SK-N-SH (cell line): ENCODE results near the gene OGDH. TPM values are rescaled to one million over a fixed set of nuclear protein-coding genes. Genes with fewer than 3 reads are reported as not detected.

ENCODE experiments used
- CTCF ChIA-PET: fragments of 300-600, 350-600 bp; formaldehyde crosslinking; extraction: SDS; loops from one replicate; lab custom pipeline; 2021; lab: Yijun Ruan, JAX
- POLR2A ChIA-PET: fragments of 350-600 bp; sonication (Branson Sonifier 250); formaldehyde crosslinking; extraction: SDS; loops from one replicate; lab custom pipeline; 2020; ENCODE audit warnings: antibody characterized with exemption, inconsistent platforms; lab: Yijun Ruan, JAX
- DNase-seq: peaks from one replicate; pipeline ENCODE4 v3.0.0; 2012
- H2AFZ ChIP-seq: fragments of 200-600 bp; sonication (generic); 2 replicates; pipeline ENCODE4 v1.8.1; 2016; ENCODE audit warnings: antibody characterized with exemption, mild to moderate bottlenecking, low read depth
- H3F3A ChIP-seq: fragments of 200-600 bp; sonication (generic); replicated peaks from 2 replicates; pipeline ENCODE3; 2016; ENCODE audit warnings: antibody characterized with exemption, mild to moderate bottlenecking; ENCODE audit not compliant: insufficient read depth
- H3K27ac ChIP-seq, 2 experiments: fragments of 200-500 bp in 1 of 2; fragments of 200-600 bp in 1 of 2; sonication (Bioruptor generic) in 1 of 2; sonication (generic), shearing (Covaris generic) in 1 of 2; 2 replicates each; pipeline versions ENCODE4 v1.5.1 to v1.6.1; 2014 to 2016; ENCODE audit warnings: low read depth in 2 of 2, inconsistent platforms in 1 of 2, low read length in 1 of 2, mild to moderate bottlenecking in 1 of 2, mixed read lengths in 1 of 2
- H3K27me3 ChIP-seq: fragments of 200-600 bp; sonication (generic), shearing (Covaris generic); 2 replicates; pipeline ENCODE4 v1.6.1; 2016; ENCODE audit warnings: mixed run types; ENCODE audit not compliant: insufficient read depth
- H3K36me3 ChIP-seq, 2 experiments: fragments of 200-500 bp in 1 of 2; fragments of 200-600 bp in 1 of 2; sonication (Bioruptor generic) in 1 of 2; sonication (generic) in 1 of 2; replicated peaks in 1 of 2; 2 replicates each; pipeline versions ENCODE3 to v1.5.1; 2014 to 2016; ENCODE audit warnings: low read length in 1 of 2, mild to moderate bottlenecking in 1 of 2; ENCODE audit not compliant: insufficient read depth in 2 of 2, control insufficient read depth in 1 of 2
- H3K4me1 ChIP-seq, 2 experiments: fragments of 200-500 bp in 1 of 2; fragments of 200-600 bp in 1 of 2; sonication (Bioruptor generic) in 1 of 2; sonication (generic), shearing (Covaris generic) in 1 of 2; 2 replicates each; pipeline versions ENCODE4 v1.5.1 to v1.6.1; 2014 to 2016; ENCODE audit warnings: low read depth in 1 of 2, low read length in 1 of 2, mixed run types in 1 of 2; ENCODE audit not compliant: insufficient read depth in 2 of 2, control insufficient read depth in 1 of 2
- H3K4me2 ChIP-seq: fragments of 200-600 bp; sonication (generic), shearing (Covaris generic); 2 replicates; pipeline ENCODE4 v1.6.1; 2017; ENCODE audit warnings: mixed run types
- H3K4me3 ChIP-seq, 2 experiments: fragments of 200-500 bp in 1 of 2; fragments of 200-600 bp in 1 of 2; sonication (Bioruptor generic) in 1 of 2; sonication (generic), shearing (Covaris generic) in 1 of 2; 2 replicates each; pipeline versions ENCODE4 v1.5.1 to v1.8.1; 2014 to 2016; ENCODE audit warnings: low read depth in 2 of 2, inconsistent platforms in 1 of 2, low read length in 1 of 2, mild to moderate bottlenecking in 1 of 2, mixed read lengths in 1 of 2, moderate library complexity in 1 of 2
- H3K79me2 ChIP-seq: fragments of 200-600 bp; sonication (generic); 2 replicates; pipeline ENCODE4 v1.8.1; 2017; ENCODE audit warnings: mild to moderate bottlenecking; ENCODE audit not compliant: insufficient read depth
- H3K9ac ChIP-seq: fragments of 200-600 bp; sonication (generic); 2 replicates; pipeline ENCODE4 v1.6.1; 2017; ENCODE audit warnings: mixed run types
- H3K9me2 ChIP-seq: fragments of 200-600 bp; sonication (generic); 2 replicates; pipeline ENCODE4 v1.6.1; 2017; ENCODE audit warnings: mixed run types
- H3K9me3 ChIP-seq: fragments of 200-600 bp; sonication (generic); 2 replicates; pipeline ENCODE4 v1.6.1; 2017; ENCODE audit warnings: mixed run types, mild to moderate bottlenecking, moderate library complexity
- H4K20me1 ChIP-seq: fragments of 200-600 bp; sonication (generic); 2 replicates; pipeline ENCODE4 v1.6.1; 2017; ENCODE audit warnings: mild to moderate bottlenecking, mixed run types; ENCODE audit not compliant: insufficient read depth
- ELF1 ChIP-seq: IDR thresholded peaks from 2 replicates; pipeline ENCODE4 v1.4.0; 2012
- EP300 ChIP-seq, 2 experiments: IDR thresholded peaks; 2 replicates each; pipeline versions ENCODE4 v1.4.0 to v1.6.1; 2012; ENCODE audit warnings: borderline replicate concordance in 1 of 2, low read depth in 1 of 2, low read length in 1 of 2
- EZH2phosphoT487 ChIP-seq: fragments of 200-600 bp; sonication (generic); IDR thresholded peaks from 2 replicates; pipeline ENCODE4 v1.6.1; 2017; ENCODE audit warnings: low read depth, mixed run types, mild to moderate bottlenecking, antibody characterized with exemption, moderate library complexity, borderline replicate concordance
- FOXJ3 ChIP-seq: sonication (generic); formaldehyde crosslinking; IDR thresholded peaks from 2 replicates; pipeline ENCODE4 v1.5.1; 2020; ENCODE audit warnings: mild to moderate bottlenecking, missing genetic modification reagents
- FOXM1 ChIP-seq: IDR thresholded peaks from 2 replicates; pipeline ENCODE4 v1.4.0; 2012; ENCODE audit warnings: low read depth, mild to moderate bottlenecking
- GABPA ChIP-seq: IDR thresholded peaks from 2 replicates; pipeline ENCODE4 v1.4.0; 2012; ENCODE audit warnings: low read depth, mild to moderate bottlenecking
- MEF2A ChIP-seq: IDR thresholded peaks from 2 replicates; pipeline ENCODE4 v1.4.0; 2012; ENCODE audit warnings: low read depth, borderline replicate concordance
- NFIC ChIP-seq: IDR thresholded peaks from 2 replicates; pipeline ENCODE4 v1.4.0; 2012; ENCODE audit warnings: borderline replicate concordance
- NRF1 ChIP-seq: IDR thresholded peaks from 2 replicates; pipeline ENCODE4 v1.6.1; 2012; ENCODE audit warnings: low read depth, mild to moderate bottlenecking, low read length
- RAD21 ChIP-seq: IDR thresholded peaks from 2 replicates; pipeline ENCODE4 v1.6.1; 2012; ENCODE audit warnings: mild to moderate bottlenecking, low read length
- RCOR1 ChIP-seq: fragments of 150-350 bp; IDR thresholded peaks from 2 replicates; pipeline ENCODE4 v1.6.1; 2017; ENCODE audit warnings: antibody characterized with exemption, low read length
- RFX5 ChIP-seq: IDR thresholded peaks from 2 replicates; pipeline ENCODE4 v1.6.1; 2012; ENCODE audit warnings: mild to moderate bottlenecking, improper control_type of control experiment, low read length
- RXRA ChIP-seq: IDR thresholded peaks from 2 replicates; pipeline ENCODE4 v1.4.0; 2012; ENCODE audit warnings: low read depth, mild to moderate bottlenecking, borderline replicate concordance
- SIN3A ChIP-seq: IDR thresholded peaks from 2 replicates; pipeline ENCODE4 v1.6.1; 2012; ENCODE audit warnings: low read depth, mild to moderate bottlenecking, low read length, moderate library complexity, borderline replicate concordance
- YY1 ChIP-seq: IDR thresholded peaks from 2 replicates; pipeline ENCODE4 v1.4.0; 2012; ENCODE audit warnings: low read depth, mild to moderate bottlenecking
- WGBS: methylation state at CpG from one replicate; pipeline ENCODE4 v1.1.6; 2017; ENCODE audit warnings: low lambda C conversion rate; 5-methylcytosine and 5-hydroxymethylcytosine counted together
- polyA plus RNA-seq, 3 experiments: library from polyadenylated mRNA; depleted of rRNA; stranded (reverse); fragments of >200 nt; gene quantifications; 2 replicates each; pipeline ENCODE4 v1.2.3, GENCODE V29; 2012
- TF ChIP-seq, protein P1 (sequence below): fragments of 200-600 bp; sonication (generic); IDR thresholded peaks from 2 replicates; pipeline ENCODE4 v1.6.1; 2017; ENCODE audit warnings: antibody characterized with exemption, mild to moderate bottlenecking, moderate library complexity
- TF ChIP-seq, protein P2 (sequence below): fragments of 150-350 bp; IDR thresholded peaks from 2 replicates; pipeline ENCODE4 v1.6.1; 2016; ENCODE audit warnings: mild to moderate bottlenecking, low read depth, low read length
- TF ChIP-seq, protein P3 (sequence below): IDR thresholded peaks from 2 replicates; pipeline ENCODE4 v1.6.1; 2012; ENCODE audit warnings: mild to moderate bottlenecking, low read depth, low read length, moderate library complexity
- TF ChIP-seq, protein P4 (sequence below): fragments of 150-350 bp; IDR thresholded peaks from 2 replicates; pipeline ENCODE4 v1.6.1; 2017; ENCODE audit warnings: antibody characterized with exemption, low read length, low read depth, borderline replicate concordance

The OGDH gene
- polyA plus RNA-seq, 1 of the 3 experiments (the other 2 are of a cell fraction) = 69.4 TPM

DNA sequence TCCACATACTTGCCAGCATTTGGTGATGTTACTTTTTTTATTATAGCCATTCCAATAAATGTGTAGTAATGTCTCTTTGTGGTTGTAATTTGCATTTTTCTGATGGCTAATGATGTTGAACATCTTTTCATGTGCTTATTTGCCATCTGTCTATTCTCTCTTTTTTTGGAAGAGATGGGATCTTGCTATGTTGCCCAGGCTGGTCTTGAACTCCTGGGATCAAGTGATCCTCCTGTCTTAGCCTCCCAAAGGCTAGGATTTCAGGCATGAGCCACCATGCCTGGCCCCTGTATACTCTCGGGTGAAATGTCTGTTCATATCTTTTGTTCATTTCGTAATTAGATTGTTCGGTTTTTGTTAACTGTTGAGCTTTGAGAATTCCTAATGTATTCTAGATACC is 3.4 kb downstream of the OGDH start (continued):
- TF ChIP-seq, protein P1, sequence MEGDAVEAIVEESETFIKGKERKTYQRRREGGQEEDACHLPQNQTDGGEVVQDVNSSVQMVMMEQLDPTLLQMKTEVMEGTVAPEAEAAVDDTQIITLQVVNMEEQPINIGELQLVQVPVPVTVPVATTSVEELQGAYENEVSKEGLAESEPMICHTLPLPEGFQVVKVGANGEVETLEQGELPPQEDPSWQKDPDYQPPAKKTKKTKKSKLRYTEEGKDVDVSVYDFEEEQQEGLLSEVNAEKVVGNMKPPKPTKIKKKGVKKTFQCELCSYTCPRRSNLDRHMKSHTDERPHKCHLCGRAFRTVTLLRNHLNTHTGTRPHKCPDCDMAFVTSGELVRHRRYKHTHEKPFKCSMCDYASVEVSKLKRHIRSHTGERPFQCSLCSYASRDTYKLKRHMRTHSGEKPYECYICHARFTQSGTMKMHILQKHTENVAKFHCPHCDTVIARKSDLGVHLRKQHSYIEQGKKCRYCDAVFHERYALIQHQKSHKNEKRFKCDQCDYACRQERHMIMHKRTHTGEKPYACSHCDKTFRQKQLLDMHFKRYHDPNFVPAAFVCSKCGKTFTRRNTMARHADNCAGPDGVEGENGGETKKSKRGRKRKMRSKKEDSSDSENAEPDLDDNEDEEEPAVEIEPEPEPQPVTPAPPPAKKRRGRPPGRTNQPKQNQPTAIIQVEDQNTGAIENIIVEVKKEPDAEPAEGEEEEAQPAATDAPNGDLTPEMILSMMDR = no peak
- TF ChIP-seq, protein P2, sequence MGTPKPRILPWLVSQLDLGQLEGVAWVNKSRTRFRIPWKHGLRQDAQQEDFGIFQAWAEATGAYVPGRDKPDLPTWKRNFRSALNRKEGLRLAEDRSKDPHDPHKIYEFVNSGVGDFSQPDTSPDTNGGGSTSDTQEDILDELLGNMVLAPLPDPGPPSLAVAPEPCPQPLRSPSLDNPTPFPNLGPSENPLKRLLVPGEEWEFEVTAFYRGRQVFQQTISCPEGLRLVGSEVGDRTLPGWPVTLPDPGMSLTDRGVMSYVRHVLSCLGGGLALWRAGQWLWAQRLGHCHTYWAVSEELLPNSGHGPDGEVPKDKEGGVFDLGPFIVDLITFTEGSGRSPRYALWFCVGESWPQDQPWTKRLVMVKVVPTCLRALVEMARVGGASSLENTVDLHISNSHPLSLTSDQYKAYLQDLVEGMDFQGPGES = no peak
- no peak for TF ChIP-seq FOXM1

DNA sequence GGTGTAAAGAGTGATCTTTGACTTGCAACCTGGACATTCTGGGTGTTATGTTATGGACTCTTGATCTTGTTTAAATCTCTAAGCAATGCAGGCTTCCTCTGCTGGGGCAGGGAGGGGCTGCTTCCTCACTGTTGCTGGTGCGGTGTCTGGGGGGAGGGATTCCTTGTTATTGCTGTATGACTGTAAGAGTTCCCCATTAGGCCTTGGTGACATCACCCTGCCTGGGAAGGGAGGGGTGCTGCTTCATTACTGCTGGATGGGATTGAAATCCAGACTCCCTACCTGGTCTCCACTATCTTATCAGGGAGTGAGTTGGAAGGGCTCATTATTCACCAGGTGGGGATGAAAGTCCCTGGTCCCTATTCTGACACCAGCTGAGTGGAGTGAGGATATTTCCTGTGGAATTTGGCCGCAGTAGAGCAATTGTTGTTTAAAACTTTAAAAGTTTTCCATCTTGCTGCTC is 8.8 kb downstream of the OGDH start:
- Histone ChIP-seq H3K9me3 (no peaks in the 10 kb centered on the region), H3K27ac (no peak overlapping the region), H3K4me1 (peaks cover 0 to 9% of the 10 kb centered on the region in 2 experiments; a peak in 3 of 4 replicates), H2AFZ (no peak overlapping the region), H3K4me3 (no peak overlapping the region), H4K20me1 (0 out of 2 replicates have a peak, but pooled peaks cover 4% of the 10 kb centered on the region), H3K79me2 (peaks cover 98% of the 10 kb centered on the region), H3K4me2 (no peak overlapping the region), H3K27me3 (no peaks in the 10 kb centered on the region), H3K9me2 (no peaks in the 10 kb centered on the region), H3K36me3 (peaks cover 3% of the 10 kb centered on the region in 2 experiments), H3K9ac (no peak overlapping the region), H3F3A (peaks cover 21% of the 10 kb centered on the region)
- ChIA-PET POLR2A (no interaction called here), CTCF (no interaction called here)
- 85% methylated on average over 2 of the region's 2 CpGs for WGBS
- no peak for TF ChIP-seq RCOR1
- no peak for DNase-seq

DNA sequence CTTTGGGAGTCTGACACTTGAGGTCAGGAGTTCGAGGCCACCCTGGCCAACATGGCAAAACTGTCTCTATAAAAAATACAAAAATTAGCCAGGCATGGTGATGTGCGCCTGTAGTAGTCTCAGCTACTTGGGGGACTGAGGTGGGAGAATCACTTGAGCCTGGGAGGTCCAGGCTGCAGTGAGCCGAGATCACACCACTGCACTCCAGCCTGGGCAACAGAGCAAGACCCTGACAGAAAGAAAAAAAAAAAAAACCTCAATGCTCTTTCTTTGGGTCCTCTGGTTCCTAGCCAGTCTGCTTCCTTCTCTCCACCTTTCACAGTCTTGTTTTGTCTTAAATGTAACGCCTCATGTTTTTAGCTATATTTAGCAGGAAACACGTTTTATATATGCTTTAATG is 9.4 kb downstream of the OGDH start:
- H2AFZ ChIP-seq = no peak overlapping the region
- ChIA-PET POLR2A (no interaction called here), CTCF (interaction anchor here (0.9 kb wide), 1 partner anchor 45 kb away, joined by 3 read pairs; no protein-coding TSS in a partner anchor)
- DNase-seq = no peak
- H3K9me3 ChIP-seq = no peaks in the 10 kb centered on the region
- H3K4me1 ChIP-seq = peaks cover 0 to 9% of the 10 kb centered on the region in 2 experiments; a peak in 3 of 4 replicates
- no peak overlapping the region for H3K4me3 ChIP-seq
- no peak for TF ChIP-seq NRF1
- no peak for TF ChIP-seq GABPA
- TF ChIP-seq, protein P3, sequence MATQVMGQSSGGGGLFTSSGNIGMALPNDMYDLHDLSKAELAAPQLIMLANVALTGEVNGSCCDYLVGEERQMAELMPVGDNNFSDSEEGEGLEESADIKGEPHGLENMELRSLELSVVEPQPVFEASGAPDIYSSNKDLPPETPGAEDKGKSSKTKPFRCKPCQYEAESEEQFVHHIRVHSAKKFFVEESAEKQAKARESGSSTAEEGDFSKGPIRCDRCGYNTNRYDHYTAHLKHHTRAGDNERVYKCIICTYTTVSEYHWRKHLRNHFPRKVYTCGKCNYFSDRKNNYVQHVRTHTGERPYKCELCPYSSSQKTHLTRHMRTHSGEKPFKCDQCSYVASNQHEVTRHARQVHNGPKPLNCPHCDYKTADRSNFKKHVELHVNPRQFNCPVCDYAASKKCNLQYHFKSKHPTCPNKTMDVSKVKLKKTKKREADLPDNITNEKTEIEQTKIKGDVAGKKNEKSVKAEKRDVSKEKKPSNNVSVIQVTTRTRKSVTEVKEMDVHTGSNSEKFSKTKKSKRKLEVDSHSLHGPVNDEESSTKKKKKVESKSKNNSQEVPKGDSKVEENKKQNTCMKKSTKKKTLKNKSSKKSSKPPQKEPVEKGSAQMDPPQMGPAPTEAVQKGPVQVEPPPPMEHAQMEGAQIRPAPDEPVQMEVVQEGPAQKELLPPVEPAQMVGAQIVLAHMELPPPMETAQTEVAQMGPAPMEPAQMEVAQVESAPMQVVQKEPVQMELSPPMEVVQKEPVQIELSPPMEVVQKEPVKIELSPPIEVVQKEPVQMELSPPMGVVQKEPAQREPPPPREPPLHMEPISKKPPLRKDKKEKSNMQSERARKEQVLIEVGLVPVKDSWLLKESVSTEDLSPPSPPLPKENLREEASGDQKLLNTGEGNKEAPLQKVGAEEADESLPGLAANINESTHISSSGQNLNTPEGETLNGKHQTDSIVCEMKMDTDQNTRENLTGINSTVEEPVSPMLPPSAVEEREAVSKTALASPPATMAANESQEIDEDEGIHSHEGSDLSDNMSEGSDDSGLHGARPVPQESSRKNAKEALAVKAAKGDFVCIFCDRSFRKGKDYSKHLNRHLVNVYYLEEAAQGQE = no peak
- TF ChIP-seq ELF1 = no peak
- TF ChIP-seq RXRA = no peak
- TF ChIP-seq NFIC = no peak
- TF ChIP-seq EP300 (IDR thresholded peaks at IDR 0.05; ENCODE audit: borderline replicate concordance in 1 of 2, low read depth in 1 of 2, low read length in 1 of 2) = no peak
- TF ChIP-seq EZH2phosphoT487 = no peak
- TF ChIP-seq FOXJ3 = no peak
- TF ChIP-seq RFX5 = no peak
- no peak for TF ChIP-seq YY1
- no peak for TF ChIP-seq RAD21
- TF ChIP-seq SIN3A = no peak
- no peak for TF ChIP-seq MEF2A
- TF ChIP-seq, protein P4, sequence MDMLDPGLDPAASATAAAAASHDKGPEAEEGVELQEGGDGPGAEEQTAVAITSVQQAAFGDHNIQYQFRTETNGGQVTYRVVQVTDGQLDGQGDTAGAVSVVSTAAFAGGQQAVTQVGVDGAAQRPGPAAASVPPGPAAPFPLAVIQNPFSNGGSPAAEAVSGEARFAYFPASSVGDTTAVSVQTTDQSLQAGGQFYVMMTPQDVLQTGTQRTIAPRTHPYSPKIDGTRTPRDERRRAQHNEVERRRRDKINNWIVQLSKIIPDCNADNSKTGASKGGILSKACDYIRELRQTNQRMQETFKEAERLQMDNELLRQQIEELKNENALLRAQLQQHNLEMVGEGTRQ = no peak
- H3K79me2 ChIP-seq = peaks cover 98% of the 10 kb centered on the region
- no peak overlapping the region for H3K4me2 ChIP-seq
- H3K9ac ChIP-seq = no peak overlapping the region
- 93% methylated on average over 5 of the region's 5 CpGs for WGBS
- H3K9me2 ChIP-seq = no peaks in the 10 kb centered on the region
- H3K27ac ChIP-seq = no peak overlapping the region
- 0 out of 2 replicates have a peak, but pooled peaks cover 4% of the 10 kb centered on the region for H4K20me1 ChIP-seq
- no peaks in the 10 kb centered on the region for H3K27me3 ChIP-seq
- peaks cover 21% of the 10 kb centered on the region for H3F3A ChIP-seq
- peaks cover 3% of the 10 kb centered on the region in 2 experiments for H3K36me3 ChIP-seq
